Dermis microvascular lymphatic vessel endothelial cell (primary cell): ENCODE data around the gene ATP8B3. TPM values are rescaled to one million over a fixed set of nuclear protein-coding genes. Genes with fewer than 3 reads are reported as not detected.

Experiments used
- DNase-seq, 2 donors: peaks; one replicate each; pipeline versions ENCODE4 v3.0.0 to v3.0.0-alpha.2; 2010; ENCODE audit warnings: low read depth in 2 of 2
- total RNA-seq: library from RNA; depleted of rRNA; stranded (reverse); fragments of >200 nt; gene quantifications from 2 replicates; pipeline ENCODE4 v1.2.1, GENCODE V29; 2014

The ATP8B3 gene
- total RNA-seq, 1 donor from 2014 or later, result 0.90 TPM

- DNase-seq, result no peak
Observed at GRCh38 chr19:1746401-1747284, 65.4 kb downstream of the ATP8B3 start.

GRCh38 chr19:1745589-1746031, 66.5 kb downstream of the ATP8B3 start:
- no peak for DNase-seq

- no peak for DNase-seq
Observed at GRCh38 chr19:1744822-1745563, 67.1 kb downstream of the ATP8B3 start.

GRCh38 chr19:1744133-1744665, 67.9 kb downstream of the ATP8B3 start:
- DNase-seq, result no peak

GRCh38 chr19:1742989-1743696, 68.9 kb downstream of the ATP8B3 start:
- no peak for DNase-seq

- no peak for DNase-seq
Observed at GRCh38 chr19:1739960-1740629, 72.0 kb downstream of the ATP8B3 start.

GRCh38 chr19:1736927-1737326, 75.1 kb downstream of the ATP8B3 start:
- DNase-seq, result no peak

GRCh38 chr19:1736280-1736679, 75.8 kb downstream of the ATP8B3 start:
- no peak for DNase-seq

GRCh38 chr19:1734321-1734966, 77.6 kb downstream of the ATP8B3 start:
- DNase-seq, result no peak

Other genes starting within 250 kb of the ATP8B3 start
- 43.1 and 69.7 TPM in 2 replicates for gene MEX3D, start 244.0 kb downstream of the ATP8B3 start, total RNA-seq
- gene MBD3, start 219.4 kb downstream of the ATP8B3 start, total RNA-seq, result 75.7 and 105 TPM in 2 replicates
- 82.4 and 109 TPM in 2 replicates for gene UQCR11, start 206.8 kb downstream of the ATP8B3 start, total RNA-seq
- gene TCF3, start 159.7 kb downstream of the ATP8B3 start, total RNA-seq, result 56.0 and 79.3 TPM in 2 replicates
- gene ONECUT3, start 58.8 kb downstream of the ATP8B3 start, total RNA-seq, result not detected in 2 replicates
- gene REXO1, start 36.2 kb upstream of the ATP8B3 start, total RNA-seq, result 3.7 and 8.0 TPM in 2 replicates
- 3.7 and 6.7 TPM in 2 replicates for gene KLF16, start 51.3 kb upstream of the ATP8B3 start, total RNA-seq
- gene ABHD17A, start 73.2 kb upstream of the ATP8B3 start, total RNA-seq, result 70.1 and 93.4 TPM in 2 replicates
- 1.7 and 3.8 TPM in 2 replicates for gene ADAT3, start 93.1 kb upstream of the ATP8B3 start, total RNA-seq
- gene SCAMP4, start 93.1 kb upstream of the ATP8B3 start, total RNA-seq, result 18.2 and 37.9 TPM in 2 replicates
- gene CSNK1G2, start 128.9 kb upstream of the ATP8B3 start, total RNA-seq, result 62.8 and 78.1 TPM in 2 replicates
- 32.5 and 52.0 TPM in 2 replicates for gene BTBD2, start 203.4 kb upstream of the ATP8B3 start, total RNA-seq
- 105 and 109 TPM in 2 replicates for gene MKNK2, start 239.0 kb upstream of the ATP8B3 start, total RNA-seq